Measurements from ENCODE around the gene DMWD. TPM values are rescaled to one million over a fixed set of nuclear protein-coding genes. Genes with fewer than 3 reads are reported as not detected.
A peak's percentile ranks its signal among the peaks of the same experiment; 100 is the strongest.
"Not testable (repeated sequence)": the region's sequence is repeated elsewhere in the genome, so short reads cannot be mapped to it uniquely, and the experiment has no call there.

The DMWD gene
- total RNA-seq, 1 donor from 2014 or later = 21.2 TPM

DNA sequence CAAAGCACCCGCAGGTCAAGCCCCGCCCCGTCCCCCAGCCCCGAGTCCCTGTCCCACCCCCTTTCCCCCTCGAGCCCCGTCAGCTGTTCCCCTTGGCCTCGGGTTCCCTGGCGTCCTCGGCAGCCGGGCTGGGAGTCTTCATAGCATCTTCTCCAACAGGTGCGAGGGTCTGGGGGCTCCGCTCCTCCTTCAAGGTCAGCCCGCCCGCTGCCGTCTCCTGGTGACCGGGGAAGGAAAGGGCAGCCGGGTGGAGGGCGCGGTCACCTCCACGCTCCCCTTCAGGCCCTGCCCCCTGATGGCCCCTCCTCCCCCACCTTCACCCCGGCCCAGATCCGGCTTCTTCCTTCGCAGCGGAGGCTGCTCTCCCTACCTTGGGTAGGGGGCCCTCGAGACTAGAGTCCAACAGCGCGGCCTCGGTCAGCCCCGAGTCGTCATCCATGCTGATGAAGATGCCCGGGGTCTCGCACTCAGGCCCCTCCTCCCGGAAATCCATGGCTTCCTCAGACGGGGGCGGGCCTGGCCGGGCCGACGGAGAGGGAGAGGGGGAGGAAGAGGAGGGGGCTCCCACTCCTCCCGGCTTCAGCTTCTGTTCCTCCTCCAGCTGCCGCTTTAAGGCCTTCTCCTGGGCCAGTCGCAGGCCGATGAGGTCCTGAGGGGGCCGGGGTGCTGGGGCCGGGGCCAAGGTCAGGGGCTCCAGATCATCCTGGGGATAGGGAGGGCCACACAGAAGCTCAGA is 23.0 kb upstream of the DMWD start:
- no peak for DNase-seq

- no peak for DNase-seq
Measured at GRCh38 chr19:45814851-45815480, 22.3 kb upstream of the DMWD start, which contains the start of gene RSPH6A. TSS of gene RSPH6A (minus strand) at chr19:45815308. CDS start at chr19:45815176, 132 bp downstream.

GRCh38 chr19:45814166-45814780 is 21.6 kb upstream of the DMWD start:
- no peak for DNase-seq

DNA sequence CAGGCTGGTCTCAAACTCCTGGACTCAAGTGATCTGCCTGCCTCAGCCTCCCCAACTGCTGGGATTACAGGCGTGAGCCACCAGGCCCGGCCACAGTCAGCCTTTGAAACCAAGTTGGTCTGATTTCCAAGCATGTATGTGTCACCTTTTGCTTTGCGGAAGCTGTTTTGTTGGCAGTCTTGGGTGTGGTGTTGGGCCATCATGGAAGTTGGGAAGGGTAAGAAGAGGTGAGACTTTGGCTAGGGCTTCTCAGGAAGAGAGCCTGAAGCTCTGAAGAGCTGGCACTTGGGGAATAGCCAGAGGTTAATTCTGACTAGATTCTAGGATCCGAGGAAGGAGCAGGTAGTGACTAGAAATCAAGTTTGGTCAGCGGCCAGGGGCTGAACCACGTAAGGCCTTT is 19.7 kb upstream of the DMWD start:
- DNase-seq = no peak

- DNase-seq = no peak
Measured at GRCh38 chr19:45809643-45810159, 17.1 kb upstream of the DMWD start.

GRCh38 chr19:45805719-45806118 is 13.1 kb upstream of the DMWD start:
- no peak for DNase-seq

- no peak for DNase-seq
Measured at GRCh38 chr19:45804959-45805230, 12.2 kb upstream of the DMWD start.

DNA sequence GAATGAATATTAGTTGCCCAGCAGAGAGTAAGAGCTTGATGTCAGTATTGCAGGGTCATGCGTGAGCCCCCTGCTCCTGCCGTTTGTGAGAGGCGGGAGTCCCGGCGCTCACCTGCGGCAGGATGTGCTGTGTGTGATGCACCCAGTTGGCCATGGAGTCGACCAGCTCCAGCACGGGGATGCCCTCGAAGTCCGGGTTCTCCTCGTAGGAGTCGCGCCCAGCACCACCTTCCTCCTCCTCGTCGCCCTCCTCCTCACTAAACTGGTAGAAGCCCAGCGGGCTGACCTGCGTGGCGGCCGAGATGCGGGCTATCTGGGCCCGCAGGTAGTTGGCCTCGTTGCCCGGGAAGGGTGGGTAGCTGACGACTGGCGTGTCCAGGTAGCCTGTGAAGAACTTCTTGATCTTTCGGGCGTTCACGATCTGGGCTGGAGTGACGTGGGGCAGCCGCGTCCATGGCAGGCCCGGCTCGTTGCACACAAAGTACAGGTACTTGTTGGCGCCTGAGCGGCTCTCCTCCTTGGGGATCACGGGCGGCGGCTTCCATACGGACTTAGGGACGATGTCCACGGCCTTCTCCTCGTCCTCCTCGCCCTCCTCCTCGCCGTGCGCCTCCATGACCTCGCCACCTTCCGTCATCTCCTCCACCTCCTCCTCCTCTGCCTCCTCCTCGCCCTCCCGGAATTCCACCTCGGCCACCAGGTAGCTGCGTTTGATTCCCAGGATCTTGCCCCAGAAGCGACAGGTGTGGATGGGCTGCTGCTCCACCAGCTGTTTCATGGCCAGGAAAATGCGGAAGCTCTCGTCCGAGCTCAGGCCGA is 11.7 kb upstream of the DMWD start:
- no peak for DNase-seq

DNA sequence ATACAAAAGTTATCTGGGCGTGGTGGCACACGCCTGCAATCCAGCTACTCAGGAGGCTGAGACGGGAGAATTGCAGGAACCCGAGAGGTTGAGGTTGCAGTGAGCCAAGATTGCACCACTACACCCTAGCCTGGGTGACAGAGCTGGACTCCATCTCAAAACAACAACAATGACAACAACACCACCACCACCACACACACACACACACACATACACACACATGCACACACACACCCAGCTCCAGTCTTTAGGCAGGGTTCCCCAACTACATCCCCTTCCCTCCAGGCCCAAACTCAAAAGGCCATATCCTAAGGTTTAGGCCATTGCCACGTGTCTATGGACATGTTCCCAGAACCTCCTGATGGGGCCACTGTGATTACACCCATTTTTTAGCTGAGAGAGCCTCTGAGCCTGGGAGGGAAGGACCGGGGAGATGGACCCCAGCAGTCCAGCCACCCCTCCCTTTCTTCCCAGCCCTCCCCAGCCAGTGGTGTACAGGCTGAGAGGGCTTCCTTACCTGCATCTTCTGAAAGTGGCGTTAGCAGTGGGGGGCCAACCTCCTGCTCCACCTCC is 9.0 kb upstream of the DMWD start:
- no peak for DNase-seq

DNA sequence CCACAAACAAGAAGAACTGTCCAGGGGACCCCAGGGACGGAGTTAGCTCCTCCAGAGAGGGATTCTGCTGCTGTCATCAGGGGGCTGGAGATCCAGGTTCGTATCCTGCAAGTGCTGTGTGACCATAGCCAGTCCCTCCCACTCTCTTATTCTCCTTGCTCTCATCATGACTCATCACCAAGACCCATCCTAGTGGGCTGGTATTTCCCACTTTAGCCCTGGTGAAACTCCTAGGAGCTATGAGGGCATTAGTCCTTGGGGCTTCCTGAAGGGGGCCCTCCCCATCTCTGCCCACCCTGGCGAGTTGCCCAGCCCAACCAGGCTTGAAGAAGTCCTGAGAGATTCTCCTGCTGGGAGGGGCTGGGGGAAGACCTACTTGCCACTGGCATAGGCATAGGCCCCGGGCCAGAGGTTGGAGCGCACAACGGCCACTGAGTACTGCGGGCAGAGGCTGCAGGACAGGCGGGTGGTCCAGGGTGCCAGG is 7.5 kb upstream of the DMWD start:
- no peak for DNase-seq

- DNase-seq = not testable (repeated sequence)
Measured at GRCh38 chr19:45799541-45799940, 6.9 kb upstream of the DMWD start.

- DNase-seq = peak; percentile 40
Measured at GRCh38 chr19:45798995-45799517, 6.4 kb upstream of the DMWD start.

GRCh38 chr19:45794627-45795026 is 2.0 kb upstream of the DMWD start:
- DNase-seq = no peak

- DNase-seq = no peak
Measured at GRCh38 chr19:45793876-45794275, 1.2 kb upstream of the DMWD start.

- no peak for DNase-seq
Measured at GRCh38 chr19:45793178-45793564, 526 bp upstream of the DMWD start.

- DNase-seq = no peak
Measured at GRCh38 chr19:45791744-45792469, 738 bp downstream of the DMWD start.

DNA sequence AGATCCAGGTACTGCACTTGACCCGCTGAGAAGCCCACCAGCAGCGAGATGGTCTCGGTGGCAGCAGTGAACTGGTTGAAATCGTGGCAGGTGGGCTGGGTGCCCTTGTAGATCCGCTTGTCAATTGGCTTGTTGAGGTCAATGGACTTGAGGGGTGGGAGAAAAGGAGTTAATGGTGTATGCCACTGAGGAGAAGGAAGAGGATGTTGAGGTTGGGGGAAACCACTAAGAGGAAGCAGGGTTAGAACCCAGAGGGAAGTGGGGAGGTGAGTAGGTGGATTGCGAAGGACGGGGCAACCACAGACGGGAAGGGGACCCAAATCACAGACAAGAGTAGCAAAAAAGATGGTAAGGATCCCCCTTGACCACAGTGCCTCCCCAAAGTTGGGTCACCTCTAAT is 1.7 kb downstream of the DMWD start:
- DNase-seq = no peak

- DNase-seq = no peak
Measured at GRCh38 chr19:45789035-45789786, 3.4 kb downstream of the DMWD start.

DNA sequence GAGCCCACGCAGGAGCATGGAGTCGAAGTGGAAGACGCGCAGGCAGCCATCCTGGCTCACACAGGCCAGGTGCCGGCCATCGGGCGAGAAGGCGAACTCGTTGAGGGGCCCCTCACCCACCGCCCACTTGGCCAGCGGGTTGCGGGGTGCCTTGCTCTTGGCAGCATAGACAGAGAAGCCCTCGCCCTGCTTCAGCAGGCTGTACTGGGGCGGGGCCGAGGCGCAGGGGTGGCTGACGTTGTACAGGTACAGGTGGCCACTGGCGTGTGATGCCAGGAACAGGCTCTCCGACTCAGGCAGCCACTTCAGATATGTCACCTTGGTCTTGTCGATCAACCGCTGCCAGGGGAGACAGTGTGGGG is 6.1 kb downstream of the DMWD start:
- no peak for DNase-seq

- DNase-seq = no peak
Measured at GRCh38 chr19:45785781-45786532, 6.7 kb downstream of the DMWD start.

Measured in skin of body (tissue), 2 donors.